Esophagus squamous epithelium (tissue), 5 donors: ENCODE measurements around the gene IL18R1. TPM values are rescaled to one million over a fixed set of nuclear protein-coding genes. Genes with fewer than 3 reads are reported as not detected.

Experiments
- DNase-seq: peaks from one replicate; lab custom pipeline; 2025; lab: John Stamatoyannopoulos, UW
- H3K27ac ChIP-seq, 4 donors: fragments of 200-600 bp; sonication (generic); one replicate each; pipeline ENCODE4 v1.5.1; 2016 to 2019; ENCODE audit warnings: mild to moderate bottlenecking in 1 of 4
- H3K27me3 ChIP-seq, 4 donors: fragments of 200-600 bp; sonication (generic); 1 replicate in 3 of 4; 2 replicates in 1 of 4; pipeline versions ENCODE4 v1.5.1 to v1.6.0; 2017 to 2021; ENCODE audit warnings: antibody characterized with exemption in 1 of 4
- H3K36me3 ChIP-seq, 3 donors: fragments of 200-600 bp; sonication (generic); one replicate each; pipeline ENCODE4 v1.5.1; 2016 to 2019
- H3K4me1 ChIP-seq, 3 donors: fragments of 200-600 bp; sonication (generic); one replicate each; pipeline ENCODE4 v1.5.1; 2017 to 2019
- H3K4me3 ChIP-seq, 4 donors: fragments of 200-600 bp; sonication (generic); 1 replicate in 3 of 4; 2 replicates in 1 of 4; pipeline ENCODE4 v1.5.1; 2016 to 2019; ENCODE audit warnings: mild to moderate bottlenecking in 2 of 4, moderate library complexity in 1 of 4
- H3K9me3 ChIP-seq, 3 donors: fragments of 200-600 bp; sonication (generic); one replicate each; pipeline ENCODE4 v1.5.1; 2016 to 2019
- CTCF ChIP-seq, 6 experiments: fragments of 450-650 bp in 4 of 6; fragments of 200-600 bp in 2 of 6; sonication (generic) in 2 of 6; IDR thresholded peaks; one replicate each; pipeline ENCODE4 v1.5.1; 2016 to 2019; ENCODE audit warnings: antibody characterized with exemption in 6 of 6, mild to moderate bottlenecking in 4 of 6, moderate library complexity in 4 of 6
- POLR2A ChIP-seq, 4 donors: fragments of 450-650 bp; IDR thresholded peaks; one replicate each; pipeline ENCODE4 v1.6.1; 2017; ENCODE audit warnings: antibody characterized with exemption in 4 of 4, mild to moderate bottlenecking in 4 of 4, moderate library complexity in 3 of 4
- WGBS, 2 donors: methylation state at CpG; one replicate each; pipeline ENCODE4 v1.1.5; 2018; 5-methylcytosine and 5-hydroxymethylcytosine counted together
- intact Hi-C: fragments of 100-400 bp; cut with DNase I; formaldehyde crosslinking; loops from one replicate; pipeline ENCODE4 v1.15.0; 2022
- total RNA-seq, 4 donors: library from RNA; depleted of rRNA; stranded (reverse); fragments of >200 nt; gene quantifications; one replicate each; pipeline ENCODE4 v1.1.0, GENCODE V29; 2016
- donor health status: DM: yes; HTN: yes; CAD: no.

Gene IL18R1
- total RNA-seq, 4 donors from 2014 or later, result 0.45 to 5.5 (median 1.8) TPM

- H3K9me3 ChIP-seq, result peaks cover 0 to 17% (median 7%) of the 10 kb centered on the region in 3 donors
- peaks cover 0 to 22% (median 0%) of the 10 kb centered on the region in 3 donors for H3K36me3 ChIP-seq
- no peak overlapping the region for H3K27ac ChIP-seq
- no peaks in the 10 kb centered on the region for H3K4me1 ChIP-seq
- no peaks in the 10 kb centered on the region for H3K27me3 ChIP-seq
- intact Hi-C loops, result no loop called here
- 83 to 84% methylated on average over 1 of the region's 1 CpG for WGBS, 2 donors
- no peak for DNase-seq
- no peak overlapping the region for H3K4me3 ChIP-seq
- TF ChIP-seq POLR2A (IDR thresholded peaks at IDR 0.05), result no peak
- TF ChIP-seq CTCF (IDR thresholded peaks at IDR 0.05), result no peak
These were observed 10.2 kb downstream of the IL18R1 start for GRCh38 chr2:102365763-102366162.

- Histone ChIP-seq H3K4me1 (no peaks in the 10 kb centered on the region), H3K27me3 (no peaks in the 10 kb centered on the region), H3K4me3 (no peak overlapping the region), H3K27ac (peak overlapping the region in 3 of 4 donors; percentile 16 to 42 (median 19)), H3K9me3 (peaks cover 0 to 17% (median 7%) of the 10 kb centered on the region in 3 donors), H3K36me3 (peaks cover 0 to 22% (median 0%) of the 10 kb centered on the region in 3 donors)
- no peak for DNase-seq
- intact Hi-C loops, result no loop called here
- 76 to 86% methylated on average over 3 of the region's 3 CpGs for WGBS, 2 donors
- TF ChIP-seq CTCF (IDR thresholded peaks at IDR 0.05) (no peak), POLR2A (IDR thresholded peaks at IDR 0.05) (no peak)
These were observed 11.0 kb downstream of the IL18R1 start for GRCh38 chr2:102366406-102367112.

GRCh38 chr2:102367331-102367971, 11.9 kb downstream of the IL18R1 start:
- no peak for TF ChIP-seq CTCF (IDR thresholded peaks at IDR 0.05)
- no peak for TF ChIP-seq POLR2A (IDR thresholded peaks at IDR 0.05)
- H3K27me3 ChIP-seq, result no peaks in the 10 kb centered on the region
- intact Hi-C loops, result no loop called here
- DNase-seq, result no peak
- no peaks in the 10 kb centered on the region for H3K4me1 ChIP-seq
- peaks cover 0 to 17% (median 7%) of the 10 kb centered on the region in 3 donors for H3K9me3 ChIP-seq
- peak overlapping the region in 3 of 4 donors; percentile 16 to 42 (median 19) for H3K27ac ChIP-seq
- 70 to 85% methylated on average over 6 of the region's 6 CpGs for WGBS, 2 donors
- H3K36me3 ChIP-seq, result peaks cover 0 to 22% (median 0%) of the 10 kb centered on the region in 3 donors
- no peak overlapping the region for H3K4me3 ChIP-seq

GRCh38 chr2:102368461-102369109, 13.0 kb downstream of the IL18R1 start:
- H3K27ac ChIP-seq, result peak overlapping the region in 3 of 4 donors; percentile 2 to 28 (median 18)
- DNase-seq, result no peak
- intact Hi-C loops, result no loop called here
- peaks cover 0 to 17% (median 7%) of the 10 kb centered on the region in 3 donors for H3K9me3 ChIP-seq
- no peak overlapping the region for H3K4me3 ChIP-seq
- no peaks in the 10 kb centered on the region for H3K4me1 ChIP-seq
- 80 to 85% methylated on average over 4 to 5 of the region's 5 CpGs for WGBS, 2 donors
- TF ChIP-seq CTCF (IDR thresholded peaks at IDR 0.05), result no peak
- no peak for TF ChIP-seq POLR2A (IDR thresholded peaks at IDR 0.05)
- peaks cover 0 to 15% (median 0%) of the 10 kb centered on the region in 3 donors for H3K36me3 ChIP-seq
- H3K27me3 ChIP-seq, result no peaks in the 10 kb centered on the region
